ENCODE data around the gene PACS2. TPM values are rescaled to one million over a fixed set of nuclear protein-coding genes. Genes with fewer than 3 reads are reported as not detected.
A peak's percentile ranks its signal among the peaks of the same experiment; 100 is the strongest.
"Not testable (repeated sequence)": the region's sequence is repeated elsewhere in the genome, so short reads cannot be mapped to it uniquely, and the experiment has no call there.

PACS2 gene
- polyA plus RNA-seq, 1 of the 3 experiments (the other 2 are of a cell fraction), result 42.7 TPM

GRCh38 chr14:105333613-105334364 is 19.2 kb downstream of the PACS2 start:
- H3K79me2 ChIP-seq (ENCODE audit: insufficient read depth), result peaks cover 31% of the 10 kb centered on the region
- POLR2A ChIA-PET, result interaction anchor here (1.3 kb wide), 1 partner anchor 9 kb away, joined by 4 read pairs; no protein-coding TSS in a partner anchor
- H4K20me1 ChIP-seq (ENCODE audit: insufficient read depth), result peaks cover 50% of the 10 kb centered on the region
- H3K27me3 ChIP-seq (ENCODE audit: insufficient read depth), result no peaks in the 10 kb centered on the region
- 83% methylated on average over 14 of the region's 18 CpGs for WGBS (ENCODE audit: low lambda C conversion rate)
- H3K9me3 ChIP-seq, result no peaks in the 10 kb centered on the region
- H3K4me3 ChIP-seq (ENCODE audit: low read depth in 2 of 2, low read length in 1 of 2), result no peak overlapping the region
- H3K27ac ChIP-seq (ENCODE audit: low read depth in 2 of 2, low read length in 1 of 2), result peak overlapping the region in 1 of 2 experiments; percentile 72; a peak in 2 of 4 replicates
- peak; percentile 57 for DNase-seq
- no peaks in the 10 kb centered on the region for H3F3A ChIP-seq (replicated peaks; ENCODE audit: insufficient read depth)
- no peak overlapping the region for H2AFZ ChIP-seq (ENCODE audit: low read depth)
- no peak overlapping the region for H3K9ac ChIP-seq
- no peak for TF ChIP-seq RFX5 (IDR thresholded peaks at IDR 0.05; ENCODE audit: low read length)
- TF ChIP-seq SIN3A (IDR thresholded peaks at IDR 0.05; ENCODE audit: borderline replicate concordance, low read depth, low read length), result no peak
- no peak for TF ChIP-seq RAD21 (IDR thresholded peaks at IDR 0.05; ENCODE audit: low read length)
- no peak for TF ChIP-seq MEF2A (IDR thresholded peaks at IDR 0.05; ENCODE audit: borderline replicate concordance, low read depth)
- no peak for TF ChIP-seq FOXJ3 (CRISPR knock-in tag; IDR thresholded peaks at IDR 0.05)
- TF ChIP-seq POLR2AphosphoS5 (IDR thresholded peaks at IDR 0.05; ENCODE audit: low read depth, low read length), result no peak
- peaks cover 0 to 64% of the 10 kb centered on the region in 2 experiments; a peak in 2 of 4 replicates for H3K4me1 ChIP-seq (ENCODE audit: control insufficient read depth in 1 of 2, insufficient read depth in 2 of 2, low read depth in 1 of 2, low read length in 1 of 2)
- CTCF ChIA-PET, result interaction anchor here (0.7 to 1.9 kb wide), 7 partner anchors 9 to 131 kb away, joined by 3 to 11 read pairs (median 4); no protein-coding TSS in a partner anchor
- no peaks in the 10 kb centered on the region for H3K9me2 ChIP-seq
- H3K4me2 ChIP-seq, result no peak overlapping the region
- H3K36me3 ChIP-seq (replicated peaks in 1 of 2; ENCODE audit: control insufficient read depth in 1 of 2, insufficient read depth in 2 of 2, low read length in 1 of 2), result no peaks in the 10 kb centered on the region

GRCh38 chr14:105334383-105335230 is 20.1 kb downstream of the PACS2 start:
- ChIA-PET CTCF (interaction anchor here (0.9 to 1.9 kb wide), 5 partner anchors 8 to 132 kb away, joined by 3 to 11 read pairs (median 6); no protein-coding TSS in a partner anchor), POLR2A (interaction anchor here (1.3 kb wide), 1 partner anchor 10 kb away, joined by 4 read pairs; no protein-coding TSS in a partner anchor)
- Histone ChIP-seq H2AFZ (ENCODE audit: low read depth) (no peak overlapping the region), H3K79me2 (ENCODE audit: insufficient read depth) (peaks cover 29% of the 10 kb centered on the region), H3K4me1 (ENCODE audit: control insufficient read depth in 1 of 2, insufficient read depth in 2 of 2, low read depth in 1 of 2, low read length in 1 of 2) (peaks cover 0 to 59% of the 10 kb centered on the region in 2 experiments; a peak in 2 of 4 replicates), H3K4me3 (ENCODE audit: low read depth in 2 of 2, low read length in 1 of 2) (no peak overlapping the region), H3K36me3 (replicated peaks in 1 of 2; ENCODE audit: control insufficient read depth in 1 of 2, insufficient read depth in 2 of 2, low read length in 1 of 2) (no peaks in the 10 kb centered on the region), H4K20me1 (ENCODE audit: insufficient read depth) (peaks cover 55% of the 10 kb centered on the region), H3K9me3 (no peaks in the 10 kb centered on the region), H3K4me2 (no peak overlapping the region), H3K9me2 (no peaks in the 10 kb centered on the region), H3F3A (replicated peaks; ENCODE audit: insufficient read depth) (no peaks in the 10 kb centered on the region), H3K27ac (ENCODE audit: low read depth in 2 of 2, low read length in 1 of 2) (peak overlapping the region in 1 of 2 experiments; percentile 72; a peak in 2 of 4 replicates), H3K9ac (no peak overlapping the region), H3K27me3 (ENCODE audit: insufficient read depth) (no peaks in the 10 kb centered on the region)
- TF ChIP-seq PBX3 (IDR thresholded peaks at IDR 0.05), result no peak
- TF ChIP-seq USF2 (IDR thresholded peaks at IDR 0.05; ENCODE audit: borderline replicate concordance, low read depth, low read length), result no peak
- TF ChIP-seq YY1 (IDR thresholded peaks at IDR 0.05; ENCODE audit: low read depth), result no peak
- no peak for TF ChIP-seq CHD2 (IDR thresholded peaks at IDR 0.05; ENCODE audit: low read length, partially characterized antibody)
- no peak for TF ChIP-seq RCOR1 (IDR thresholded peaks at IDR 0.05; ENCODE audit: low read length)
- TF ChIP-seq CTCF (IDR thresholded peaks at IDR 0.05), result no peak
- no peak for TF ChIP-seq NFIC (IDR thresholded peaks at IDR 0.05; ENCODE audit: borderline replicate concordance)
- no peak for TF ChIP-seq POLR2AphosphoS5 (IDR thresholded peaks at IDR 0.05; ENCODE audit: low read depth, low read length)
- TF ChIP-seq ELF1 (IDR thresholded peaks at IDR 0.05), result no peak
- DNase-seq, result no peak
- 88% methylated on average over 7 of the region's 17 CpGs for WGBS (ENCODE audit: low lambda C conversion rate)

- ChIA-PET CTCF (interaction anchor here (0.9 kb wide), 1 partner anchor 15 kb away, joined by 3 read pairs; no protein-coding TSS in a partner anchor), POLR2A (interaction anchor here (1.3 kb wide), 1 partner anchor 11 kb away, joined by 4 read pairs; no protein-coding TSS in a partner anchor)
- WGBS (ENCODE audit: low lambda C conversion rate), result over 99% methylated on average over 15 of the region's 22 CpGs
Measured at GRCh38 chr14:105335231-105335542, 20.6 kb downstream of the PACS2 start.

More at GRCh38 chr14:105335231-105335542, 20.6 kb downstream of the PACS2 start:
- H3K4me2 ChIP-seq; H3K9ac ChIP-seq; H3K27me3 ChIP-seq (ENCODE audit: insufficient read depth); H3K9me3 ChIP-seq; H3K4me3 ChIP-seq (ENCODE audit: low read depth in 2 of 2, low read length in 1 of 2); H3K36me3 ChIP-seq (replicated peaks in 1 of 2; ENCODE audit: control insufficient read depth in 1 of 2, insufficient read depth in 2 of 2, low read length in 1 of 2); H2AFZ ChIP-seq (ENCODE audit: low read depth); DNase-seq; H3K9me2 ChIP-seq; H3F3A ChIP-seq (replicated peaks; ENCODE audit: insufficient read depth): not testable (repeated sequence)
- Histone ChIP-seq H3K4me1 (ENCODE audit: control insufficient read depth in 1 of 2, insufficient read depth in 2 of 2, low read depth in 1 of 2, low read length in 1 of 2) (peaks cover 0 to 58% of the 10 kb centered on the region in 2 experiments; a peak in 2 of 4 replicates), H4K20me1 (ENCODE audit: insufficient read depth) (peaks cover 57% of the 10 kb centered on the region), H3K79me2 (ENCODE audit: insufficient read depth) (peaks cover 29% of the 10 kb centered on the region), H3K27ac (ENCODE audit: low read depth in 2 of 2, low read length in 1 of 2) (peak overlapping the region in 1 of 2 experiments; percentile 16; a peak in 1 of 4 replicates)

Measured in SK-N-SH (cell line).